ENCODE measurements around the gene PBX2. TPM values are rescaled to one million over a fixed set of nuclear protein-coding genes. Genes with fewer than 3 reads are reported as not detected.

Gene PBX2
- total and polyA plus RNA-seq, 2 experiments from 2014 or later, result 7.2 to 111 TPM

GRCh38 chr6:32200711-32201475, 10.9 kb upstream of the PBX2 start (continued):
- no peak for TF ChIP-seq CTCF (conservative IDR thresholded peaks at IDR 0.05; ENCODE audit: low read depth in 2 of 2)

- Histone ChIP-seq H3K4me2 (no peak overlapping the region), H3K4me1 (ENCODE audit: insufficient read depth) (peaks cover 24% of the 10 kb centered on the region), H3K36me3 (ENCODE audit: insufficient read depth) (no peaks in the 10 kb centered on the region), H3K79me2 (replicated peaks; ENCODE audit: insufficient read depth) (no peaks in the 10 kb centered on the region), H3K4me3 (no peak overlapping the region), H3K9me2 (ENCODE audit: insufficient read depth) (no peaks in the 10 kb centered on the region), H3K27me3 (ENCODE audit: insufficient read depth) (no peaks in the 10 kb centered on the region), H3F3A (replicated peaks; ENCODE audit: low read depth) (peaks cover 17% of the 10 kb centered on the region), H2AFZ (no peak overlapping the region), H3K27ac (ENCODE audit: low read depth) (no peak overlapping the region), H4K20me1 (replicated peaks; ENCODE audit: insufficient read depth) (no peaks in the 10 kb centered on the region)
- H3K27me3 Mint-ChIP-seq (ENCODE audit: insufficient read depth, low read depth, poor library complexity), result peaks cover 9% of the 10 kb centered on the region
- DNase-seq (ENCODE audit: low spot score) (no peak), ATAC-seq (no peak)
- H3K4me1 Mint-ChIP-seq, result peaks cover 26% of the 10 kb centered on the region
- no peaks in the 10 kb centered on the region; the same call in 2 of the 3 replicates for H3K9me3 Mint-ChIP-seq
- H3K36me3 Mint-ChIP-seq (ENCODE audit: low read depth), result no peaks in the 10 kb centered on the region
- no peak overlapping the region for H3K27ac Mint-ChIP-seq
- no peak overlapping the region for H3K4me3 Mint-ChIP-seq
- TF ChIP-seq JUNB (IDR thresholded peaks at IDR 0.05; ENCODE audit: unreplicated experiment) (no peak), REST (IDR thresholded peaks at IDR 0.05; ENCODE audit: unreplicated experiment) (no peak), ZNF331 (CRISPR knock-in tag; IDR thresholded peaks at IDR 0.05; ENCODE audit: low read depth) (no peak), NANOG (IDR thresholded peaks at IDR 0.05; ENCODE audit: borderline replicate concordance) (no peak), STAT1 (IDR thresholded peaks at IDR 0.05; ENCODE audit: unreplicated experiment) (no peak), EZH2phosphoT487 (IDR thresholded peaks at IDR 0.05; ENCODE audit: unreplicated experiment) (no peak), CTCF (conservative IDR thresholded peaks at IDR 0.05; ENCODE audit: low read depth in 2 of 2) (no peak), EZH2 (IDR thresholded peaks at IDR 0.05; ENCODE audit: low read depth, unreplicated experiment) (no peak), ETS1 (IDR thresholded peaks at IDR 0.05) (no peak)
These were observed 8.9 kb upstream of the PBX2 start for GRCh38 chr6:32198866-32199265.
